Measurements from ENCODE around the gene LPO. TPM values are rescaled to one million over a fixed set of nuclear protein-coding genes. Genes with fewer than 3 reads are reported as not detected.

Gene LPO
- total RNA-seq, 1 donor from 2014 or later: 0.31 TPM

GRCh38 chr17:58273453-58274104, 35.2 kb downstream of the LPO start:
- H3K4me1 Mint-ChIP-seq (ENCODE audit: unreplicated experiment): no peaks in the 10 kb centered on the region
- DNase-seq (ENCODE audit: low spot score): no peak
- H3K27me3 Mint-ChIP-seq (ENCODE audit: unreplicated experiment): peaks cover 6% of the 10 kb centered on the region
- H3K27ac Mint-ChIP-seq (ENCODE audit: unreplicated experiment): no peak overlapping the region
- no peaks in the 10 kb centered on the region for H3K9me3 Mint-ChIP-seq (ENCODE audit: unreplicated experiment)
- no peak for TF ChIP-seq CTCF (IDR thresholded peaks at IDR 0.05; ENCODE audit: unreplicated experiment)
- H3K4me3 Mint-ChIP-seq (ENCODE audit: unreplicated experiment): no peak overlapping the region
- H3K36me3 Mint-ChIP-seq (ENCODE audit: low read depth, unreplicated experiment): no peaks in the 10 kb centered on the region

- H3K4me1 Mint-ChIP-seq (ENCODE audit: unreplicated experiment): no peaks in the 10 kb centered on the region
- no peak for TF ChIP-seq CTCF (IDR thresholded peaks at IDR 0.05; ENCODE audit: unreplicated experiment)
- H3K4me3 Mint-ChIP-seq (ENCODE audit: unreplicated experiment): no peak overlapping the region
- DNase-seq (ENCODE audit: low spot score): no peak
- no peaks in the 10 kb centered on the region for H3K9me3 Mint-ChIP-seq (ENCODE audit: unreplicated experiment)
- H3K27me3 Mint-ChIP-seq (ENCODE audit: unreplicated experiment): peaks cover 14% of the 10 kb centered on the region
- no peaks in the 10 kb centered on the region for H3K36me3 Mint-ChIP-seq (ENCODE audit: low read depth, unreplicated experiment)
- H3K27ac Mint-ChIP-seq (ENCODE audit: unreplicated experiment): no peak overlapping the region
Measured at GRCh38 chr17:58275417-58275816, 37.0 kb downstream of the LPO start.

- Mint-ChIP-seq H3K4me3 (ENCODE audit: unreplicated experiment) (no peak overlapping the region), H3K9me3 (ENCODE audit: unreplicated experiment) (no peaks in the 10 kb centered on the region), H3K36me3 (ENCODE audit: low read depth, unreplicated experiment) (no peaks in the 10 kb centered on the region), H3K27me3 (ENCODE audit: unreplicated experiment) (peaks cover 17% of the 10 kb centered on the region), H3K4me1 (ENCODE audit: unreplicated experiment) (no peaks in the 10 kb centered on the region), H3K27ac (ENCODE audit: unreplicated experiment) (no peak overlapping the region)
- DNase-seq (ENCODE audit: low spot score): no peak
- TF ChIP-seq CTCF (IDR thresholded peaks at IDR 0.05; ENCODE audit: unreplicated experiment): no peak
Measured at GRCh38 chr17:58276423-58276822, 38.0 kb downstream of the LPO start.

- H3K27me3 Mint-ChIP-seq (ENCODE audit: unreplicated experiment): peaks cover 16% of the 10 kb centered on the region
- TF ChIP-seq CTCF (IDR thresholded peaks at IDR 0.05; ENCODE audit: unreplicated experiment): peak; percentile 33
- H3K4me1 Mint-ChIP-seq (ENCODE audit: unreplicated experiment): no peaks in the 10 kb centered on the region
- H3K4me3 Mint-ChIP-seq (ENCODE audit: unreplicated experiment): no peak overlapping the region
- H3K9me3 Mint-ChIP-seq (ENCODE audit: unreplicated experiment): no peaks in the 10 kb centered on the region
- DNase-seq (ENCODE audit: low spot score): no peak
- no peaks in the 10 kb centered on the region for H3K36me3 Mint-ChIP-seq (ENCODE audit: low read depth, unreplicated experiment)
- no peak overlapping the region for H3K27ac Mint-ChIP-seq (ENCODE audit: unreplicated experiment)
Measured at GRCh38 chr17:58277107-58277801, 38.9 kb downstream of the LPO start.

Data from endothelial cell (in vitro differentiated cells).